Panc1 (cell line): ENCODE data around the gene EIF2A. TPM values are rescaled to one million over a fixed set of nuclear protein-coding genes. Genes with fewer than 3 reads are reported as not detected.

Source experiments
- ATAC-seq: fragments of 200-7000 bp; cut with Tn5 transposase; 2 replicates; pipeline ENCODE4 v1.9.1; 2020; ENCODE audit warnings: mild to moderate bottlenecking, moderate library complexity
- BruUV-seq: library from RNA; stranded (reverse); fragments of 400-500 nt; replicated peaks from 2 replicates; lab custom pipeline; 2021; lab: Mats Ljungman, UMichigan
- CTCF ChIA-PET: fragments of 300-600 bp; sonication (Branson Sonifier 250); formaldehyde crosslinking; loops from one replicate; lab custom pipeline; 2022; ENCODE audit warnings: antibody characterized with exemption; lab: Charles Lee
- POLR2A ChIA-PET: fragments of 300-600 bp; sonication (Branson Sonifier 250); formaldehyde crosslinking; loops from one replicate; lab custom pipeline; 2022; ENCODE audit warnings: antibody characterized with exemption; lab: Charles Lee
- DNase-seq: peaks from one replicate; pipeline ENCODE4 v3.0.0-alpha.2; 2010; ENCODE audit warnings: low read depth, low spot score
- H3K27ac ChIP-seq: 2 replicates; pipeline ENCODE4 v1.5.1; 2011; ENCODE audit warnings: mild to moderate bottlenecking, low read length, inconsistent platforms
- H3K27me3 ChIP-seq: fragments of 200-500 bp; sonication (Bioruptor generic); 2 replicates; pipeline ENCODE4 v1.6.0; 2014; ENCODE audit warnings: low read length, inconsistent platforms; ENCODE audit not compliant: control insufficient read depth, insufficient read depth
- H3K36me3 ChIP-seq: fragments of 200-500 bp; sonication (Bioruptor generic); 2 replicates; pipeline ENCODE4 v1.5.1; 2014; ENCODE audit warnings: inconsistent platforms, mild to moderate bottlenecking, low read length, moderate library complexity; ENCODE audit not compliant: control insufficient read depth, insufficient read depth
- H3K4me1 ChIP-seq: 2 replicates; pipeline ENCODE4 v1.5.1; 2011; ENCODE audit warnings: inconsistent platforms, mild to moderate bottlenecking, low read length, moderate library complexity; ENCODE audit not compliant: control insufficient read depth, insufficient read depth
- H3K4me3 ChIP-seq, 2 experiments: 2 replicates each; pipeline ENCODE4 v1.5.1; 2011 to 2012; ENCODE audit warnings: low read depth in 2 of 2, low read length in 2 of 2, mild to moderate bottlenecking in 2 of 2, inconsistent platforms in 1 of 2, moderate library complexity in 1 of 2
- H3K9me3 ChIP-seq: fragments of 200-500 bp; sonication (Bioruptor generic); 2 replicates; pipeline ENCODE4 v1.5.1; 2014; ENCODE audit warnings: low read depth, mild to moderate bottlenecking, inconsistent platforms, low read length, moderate library complexity; ENCODE audit not compliant: control insufficient read depth, insufficient read depth
- POLR2AphosphoS5 ChIP-seq: IDR thresholded peaks from 2 replicates; pipeline ENCODE4 v1.6.1; 2012; ENCODE audit warnings: mild to moderate bottlenecking, low read depth, low read length, moderate library complexity
- SIN3A ChIP-seq: IDR thresholded peaks from 2 replicates; pipeline ENCODE4 v1.6.1; 2012; ENCODE audit warnings: low read depth, mild to moderate bottlenecking, low read length, moderate library complexity, borderline replicate concordance; ENCODE audit not compliant: insufficient read depth
- TCF7L2 ChIP-seq: IDR thresholded peaks from 2 replicates; pipeline ENCODE4 v1.6.1; 2011; ENCODE audit warnings: mild to moderate bottlenecking, low read depth, low read length, inconsistent platforms
- in situ Hi-C: cut with HindIII; loops from 2 replicates; pipeline ENCODE4 v1.10.0; 2016; ENCODE audit warnings: low sequenced_read_pairs, low pct_unique_long_range_greater_than_20kb
- intact Hi-C: fragments of 100-400 bp; cut with micrococcal nuclease; formaldehyde crosslinking; loops from one replicate; pipeline ENCODE4 v1.10.0; 2022; ENCODE audit not compliant: unreplicated experiment
- total RNA-seq: library from RNA; stranded (reverse); gene quantifications from one replicate; pipeline ENCODE4 v1.2.1, GENCODE V29; 2021; ENCODE audit not compliant: unreplicated experiment
- TF ChIP-seq, protein P1 (sequence below): fragments of 450-650 bp; IDR thresholded peaks from 2 replicates; pipeline ENCODE4 v1.5.1; 2017; ENCODE audit warnings: mild to moderate bottlenecking
- TF ChIP-seq, protein P2 (sequence below), 2 experiments: IDR thresholded peaks; 2 replicates each; pipeline ENCODE4 v1.6.1; 2011 to 2012; ENCODE audit warnings: low read depth in 2 of 2, control low read depth in 1 of 2, low read length in 1 of 2, mild to moderate bottlenecking in 1 of 2, moderate library complexity in 1 of 2; ENCODE audit not compliant: insufficient read depth in 1 of 2

Gene EIF2A
- total RNA-seq, 1 experiment from 2014 or later: 70.0 TPM

DNA sequence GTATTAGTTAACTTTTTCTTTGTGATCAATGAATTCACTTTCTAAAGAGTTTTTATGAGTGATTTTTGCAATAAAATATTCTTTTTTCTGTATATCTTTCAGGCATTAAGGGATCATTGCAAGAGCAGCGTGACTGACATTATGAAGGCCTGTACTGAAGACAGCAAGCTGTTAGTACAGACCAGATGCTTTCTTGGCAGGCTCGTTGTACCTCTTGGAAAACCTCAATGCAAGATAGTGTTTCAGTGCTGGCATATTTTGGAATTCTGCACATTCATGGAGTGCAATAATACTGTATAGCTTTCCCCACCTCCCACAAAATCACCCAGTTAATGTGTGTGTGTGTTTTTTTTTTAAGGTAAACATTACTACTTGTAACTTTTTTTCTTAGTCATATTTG is 81.0 kb downstream of the EIF2A start:
- Histone ChIP-seq H3K27ac (no peak overlapping the region), H3K36me3 (peaks cover 18% of the 10 kb centered on the region), H3K27me3 (no peaks in the 10 kb centered on the region), H3K9me3 (no peaks in the 10 kb centered on the region), H3K4me3 (no peak overlapping the region), H3K4me1 (no peaks in the 10 kb centered on the region)
- BruUV-seq: no TSS peak
- ChIA-PET CTCF (no interaction called here), POLR2A (no interaction called here)
- intact Hi-C loops (no loop called here), in situ Hi-C loops (no loop called here)
- ATAC-seq: no peak
- no peak for DNase-seq
- TF ChIP-seq, protein P1, sequence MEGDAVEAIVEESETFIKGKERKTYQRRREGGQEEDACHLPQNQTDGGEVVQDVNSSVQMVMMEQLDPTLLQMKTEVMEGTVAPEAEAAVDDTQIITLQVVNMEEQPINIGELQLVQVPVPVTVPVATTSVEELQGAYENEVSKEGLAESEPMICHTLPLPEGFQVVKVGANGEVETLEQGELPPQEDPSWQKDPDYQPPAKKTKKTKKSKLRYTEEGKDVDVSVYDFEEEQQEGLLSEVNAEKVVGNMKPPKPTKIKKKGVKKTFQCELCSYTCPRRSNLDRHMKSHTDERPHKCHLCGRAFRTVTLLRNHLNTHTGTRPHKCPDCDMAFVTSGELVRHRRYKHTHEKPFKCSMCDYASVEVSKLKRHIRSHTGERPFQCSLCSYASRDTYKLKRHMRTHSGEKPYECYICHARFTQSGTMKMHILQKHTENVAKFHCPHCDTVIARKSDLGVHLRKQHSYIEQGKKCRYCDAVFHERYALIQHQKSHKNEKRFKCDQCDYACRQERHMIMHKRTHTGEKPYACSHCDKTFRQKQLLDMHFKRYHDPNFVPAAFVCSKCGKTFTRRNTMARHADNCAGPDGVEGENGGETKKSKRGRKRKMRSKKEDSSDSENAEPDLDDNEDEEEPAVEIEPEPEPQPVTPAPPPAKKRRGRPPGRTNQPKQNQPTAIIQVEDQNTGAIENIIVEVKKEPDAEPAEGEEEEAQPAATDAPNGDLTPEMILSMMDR: no peak
- TF ChIP-seq SIN3A: no peak
- TF ChIP-seq TCF7L2: no peak
- TF ChIP-seq, protein P2, sequence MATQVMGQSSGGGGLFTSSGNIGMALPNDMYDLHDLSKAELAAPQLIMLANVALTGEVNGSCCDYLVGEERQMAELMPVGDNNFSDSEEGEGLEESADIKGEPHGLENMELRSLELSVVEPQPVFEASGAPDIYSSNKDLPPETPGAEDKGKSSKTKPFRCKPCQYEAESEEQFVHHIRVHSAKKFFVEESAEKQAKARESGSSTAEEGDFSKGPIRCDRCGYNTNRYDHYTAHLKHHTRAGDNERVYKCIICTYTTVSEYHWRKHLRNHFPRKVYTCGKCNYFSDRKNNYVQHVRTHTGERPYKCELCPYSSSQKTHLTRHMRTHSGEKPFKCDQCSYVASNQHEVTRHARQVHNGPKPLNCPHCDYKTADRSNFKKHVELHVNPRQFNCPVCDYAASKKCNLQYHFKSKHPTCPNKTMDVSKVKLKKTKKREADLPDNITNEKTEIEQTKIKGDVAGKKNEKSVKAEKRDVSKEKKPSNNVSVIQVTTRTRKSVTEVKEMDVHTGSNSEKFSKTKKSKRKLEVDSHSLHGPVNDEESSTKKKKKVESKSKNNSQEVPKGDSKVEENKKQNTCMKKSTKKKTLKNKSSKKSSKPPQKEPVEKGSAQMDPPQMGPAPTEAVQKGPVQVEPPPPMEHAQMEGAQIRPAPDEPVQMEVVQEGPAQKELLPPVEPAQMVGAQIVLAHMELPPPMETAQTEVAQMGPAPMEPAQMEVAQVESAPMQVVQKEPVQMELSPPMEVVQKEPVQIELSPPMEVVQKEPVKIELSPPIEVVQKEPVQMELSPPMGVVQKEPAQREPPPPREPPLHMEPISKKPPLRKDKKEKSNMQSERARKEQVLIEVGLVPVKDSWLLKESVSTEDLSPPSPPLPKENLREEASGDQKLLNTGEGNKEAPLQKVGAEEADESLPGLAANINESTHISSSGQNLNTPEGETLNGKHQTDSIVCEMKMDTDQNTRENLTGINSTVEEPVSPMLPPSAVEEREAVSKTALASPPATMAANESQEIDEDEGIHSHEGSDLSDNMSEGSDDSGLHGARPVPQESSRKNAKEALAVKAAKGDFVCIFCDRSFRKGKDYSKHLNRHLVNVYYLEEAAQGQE (IDR thresholded peaks at IDR 0.05; ENCODE audit: insufficient read depth in 1 of 2, low read depth in 2 of 2, low read length in 1 of 2): no peak
- no peak for TF ChIP-seq POLR2AphosphoS5

DNA sequence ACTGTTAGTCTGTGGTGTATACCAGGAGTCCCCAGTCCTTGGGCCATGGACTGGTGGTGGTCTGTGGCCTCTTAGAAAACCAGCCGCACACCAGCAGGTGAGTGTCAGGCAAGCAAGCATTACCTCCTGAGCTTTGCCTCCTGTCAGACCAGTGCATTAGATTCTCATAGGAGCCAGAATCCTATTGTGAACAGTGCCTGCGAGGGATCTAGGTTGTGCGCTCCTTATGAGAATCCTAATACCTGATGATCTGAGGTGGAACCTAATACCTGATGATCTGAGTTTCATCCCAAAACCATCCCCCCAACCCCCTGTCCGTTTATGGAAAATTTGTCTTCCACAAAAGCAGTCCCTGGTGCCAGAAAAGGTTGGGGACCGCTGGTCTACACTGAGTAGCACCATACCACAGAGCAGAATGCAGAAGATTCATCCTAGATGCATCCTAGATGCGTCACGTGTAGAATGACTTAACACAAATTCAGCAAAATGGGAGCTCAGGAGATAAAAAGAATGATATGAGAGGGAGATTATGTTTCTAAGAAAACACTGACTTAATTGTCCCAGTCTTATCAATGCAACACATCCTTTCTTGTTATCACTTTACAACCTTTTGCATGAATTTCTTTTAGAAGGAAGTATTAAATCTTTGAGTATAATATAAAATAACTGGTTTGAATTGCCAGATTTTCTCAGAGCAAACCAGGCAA is 85.1 kb downstream of the EIF2A start:
- intact Hi-C loops (no loop called here), in situ Hi-C loops (no loop called here)
- Histone ChIP-seq H3K9me3 (no peaks in the 10 kb centered on the region), H3K4me1 (no peaks in the 10 kb centered on the region), H3K27me3 (no peaks in the 10 kb centered on the region), H3K4me3 (no peak overlapping the region), H3K36me3 (peaks cover 13% of the 10 kb centered on the region), H3K27ac (no peak overlapping the region)
- CTCF ChIA-PET: no interaction called here
- DNase-seq (no peak), ATAC-seq (no peak)
- TF ChIP-seq, protein P2 (IDR thresholded peaks at IDR 0.05; ENCODE audit: insufficient read depth in 1 of 2, low read depth in 2 of 2, low read length in 1 of 2): no peak
- TF ChIP-seq TCF7L2 (no peak), SIN3A (no peak), POLR2AphosphoS5 (no peak)
- TF ChIP-seq, protein P1: no peak
- POLR2A ChIA-PET: interaction anchor here (0.6 kb wide), 1 partner anchor 1117 kb away, joined by 5 read pairs; no protein-coding TSS in a partner anchor
- no TSS peak for BruUV-seq
